NOMO-1 treated with dmso at 0.1 percent for 144 hours (cell line): ENCODE measurements around the gene ULK3.
"Not testable (repeated sequence)": the region's sequence is repeated elsewhere in the genome, so short reads cannot be mapped to it uniquely, and the experiment has no call there.

Experiments
- DNase-seq: peaks from one replicate; lab custom pipeline; 2025; ENCODE audit not compliant: unreplicated experiment; lab: John Stamatoyannopoulos, UW

The ULK3 gene

GRCh38 chr15:74842581-74843444 lies at the start of gene ULK3:
TSS of gene ULK3 (minus strand) at chr15:74843156. CDS start at chr15:74843105, 51 bp downstream.
- peak; percentile 88 for DNase-seq

DNA sequence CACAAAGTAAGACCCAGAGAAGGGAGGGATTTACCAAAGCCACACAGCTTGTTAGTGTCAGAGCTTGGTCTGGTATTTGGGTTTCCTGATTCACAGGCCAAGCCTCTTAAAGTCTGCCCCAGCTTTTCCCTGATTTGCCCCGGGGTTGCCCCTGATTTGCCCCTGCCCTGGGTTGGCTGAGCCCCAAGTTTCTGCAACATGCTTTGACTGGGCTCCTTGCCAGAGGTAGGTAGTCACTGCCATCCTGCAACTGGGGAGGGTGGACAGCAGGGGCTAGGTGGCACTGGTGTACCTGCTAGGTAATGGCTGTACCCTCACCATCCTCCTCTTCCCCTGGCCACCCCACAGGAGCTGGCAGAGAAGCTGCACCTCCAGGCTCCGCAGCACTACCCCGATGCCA lies 49.4 kb upstream of the ULK3 start:
- DNase-seq, result no peak

- no peak for DNase-seq
Measured at GRCh38 chr15:74891469-74891868, 48.5 kb upstream of the ULK3 start.

DNA sequence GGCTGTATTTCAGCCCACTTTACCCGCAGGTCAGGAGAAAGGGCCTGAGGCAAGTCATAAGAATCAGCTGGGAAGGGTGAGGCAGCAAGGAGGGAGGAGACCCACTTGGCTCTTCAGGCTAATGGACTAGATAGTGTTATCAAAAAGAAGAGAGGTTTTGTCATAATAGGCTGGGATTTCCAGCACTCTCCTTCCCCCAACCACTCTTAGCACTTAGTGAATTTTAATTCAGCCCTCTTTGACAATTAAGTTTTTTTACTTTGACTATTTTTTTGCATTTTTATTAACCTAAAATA lies 47.7 kb upstream of the ULK3 start:
- no peak for DNase-seq

DNA sequence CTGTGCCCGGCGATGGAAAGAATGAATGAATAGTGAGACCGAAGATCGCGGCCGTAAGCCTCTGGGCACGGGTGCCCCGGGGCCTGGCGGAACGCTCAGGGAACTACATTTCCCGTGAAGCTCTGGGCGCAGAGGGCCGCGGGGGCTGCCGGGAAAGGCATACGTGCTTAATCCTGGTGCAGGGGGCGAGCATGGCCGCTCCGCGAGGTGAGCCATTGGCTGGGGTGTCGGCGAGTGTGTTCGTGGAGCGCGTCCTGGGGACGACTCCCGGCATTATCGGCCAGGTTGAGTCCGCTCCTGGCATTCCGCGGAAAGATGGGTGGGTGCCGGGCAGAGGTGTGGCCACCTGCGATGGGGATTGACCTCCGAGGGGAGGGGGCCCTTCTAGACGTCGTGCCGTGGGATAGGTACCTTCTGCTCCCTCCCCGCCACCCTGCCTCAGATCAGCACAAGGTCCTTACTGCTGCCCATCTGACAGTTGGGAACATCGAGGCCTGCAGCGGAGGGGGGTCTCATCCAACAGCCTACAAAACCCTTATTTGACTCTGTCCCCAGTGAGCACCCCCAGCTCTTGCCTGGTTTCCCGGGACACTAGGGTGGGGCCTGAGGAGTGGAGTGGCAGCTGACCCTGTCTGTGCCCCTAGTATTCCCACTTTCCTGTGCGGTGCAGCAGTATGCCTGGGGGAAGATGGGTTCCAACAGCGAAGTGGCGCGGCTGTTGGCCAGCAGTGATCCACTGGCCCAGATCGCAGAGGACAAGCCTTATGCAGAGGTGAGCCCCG lies 47.1 kb upstream of the ULK3 start, which contains the start of gene MPI:
TSS of gene MPI (plus strand) at position 160 of the 782 bp plus-strand sequence. CDS start at position 192, 32 bp downstream.
- peak; percentile 77 for DNase-seq

DNA sequence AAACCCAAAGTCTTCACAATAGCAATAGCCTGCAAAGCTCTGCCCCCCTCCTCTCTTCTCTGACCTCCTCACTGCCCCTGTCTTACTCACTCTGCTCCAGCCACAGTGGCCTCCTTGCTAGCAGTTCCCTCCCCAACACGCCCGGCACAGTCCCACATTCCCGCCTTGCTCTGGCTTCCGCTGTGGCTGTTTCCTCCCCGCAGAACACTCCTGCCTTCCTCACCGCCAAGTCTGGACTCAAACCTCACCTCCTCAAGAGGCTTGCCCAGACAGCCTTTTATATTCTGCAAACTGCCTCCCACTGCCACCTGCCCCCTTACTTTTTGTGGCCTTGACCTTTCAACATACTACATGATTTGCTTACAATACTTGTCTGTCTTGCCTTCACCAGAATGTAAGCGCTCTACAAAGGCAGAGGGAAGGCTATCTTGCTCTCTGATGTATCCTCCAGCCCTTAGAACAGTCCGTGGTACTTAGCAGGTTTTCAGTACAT lies 46.5 kb upstream of the ULK3 start:
- DNase-seq, result no peak

GRCh38 chr15:74888716-74889115 lies 45.8 kb upstream of the ULK3 start:
- no peak for DNase-seq

DNA sequence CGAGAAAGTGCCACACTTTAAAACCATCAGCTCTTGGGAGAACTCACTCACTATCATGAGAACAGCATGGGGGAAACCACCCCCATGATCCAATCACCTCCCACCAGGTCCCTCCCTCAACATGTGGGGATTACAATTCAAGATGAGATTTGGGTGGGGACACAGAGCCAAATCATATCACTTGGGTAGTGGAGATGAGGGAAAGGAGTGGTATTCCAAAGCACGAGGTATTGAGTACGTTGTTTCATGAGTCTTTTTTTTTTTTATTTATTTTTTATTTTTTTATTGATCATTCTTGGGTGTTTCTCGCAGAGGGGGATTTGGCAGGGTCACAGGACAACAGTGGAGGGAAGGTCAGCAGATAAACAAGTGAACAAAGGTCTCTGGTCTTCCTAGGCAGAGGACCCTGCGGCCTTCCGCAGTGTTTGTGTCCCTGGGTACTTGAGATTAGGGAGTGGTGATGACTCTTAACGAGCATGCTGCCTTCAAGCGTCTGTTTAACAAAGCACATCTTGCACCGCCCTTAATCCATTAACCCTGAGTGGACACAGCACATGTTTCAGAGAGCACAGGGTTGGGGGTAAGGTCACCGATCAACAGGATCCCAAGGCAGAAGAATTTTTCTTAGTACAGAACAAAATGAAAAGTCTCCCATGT lies 44.7 kb upstream of the ULK3 start:
- DNase-seq, result not testable (repeated sequence)

DNA sequence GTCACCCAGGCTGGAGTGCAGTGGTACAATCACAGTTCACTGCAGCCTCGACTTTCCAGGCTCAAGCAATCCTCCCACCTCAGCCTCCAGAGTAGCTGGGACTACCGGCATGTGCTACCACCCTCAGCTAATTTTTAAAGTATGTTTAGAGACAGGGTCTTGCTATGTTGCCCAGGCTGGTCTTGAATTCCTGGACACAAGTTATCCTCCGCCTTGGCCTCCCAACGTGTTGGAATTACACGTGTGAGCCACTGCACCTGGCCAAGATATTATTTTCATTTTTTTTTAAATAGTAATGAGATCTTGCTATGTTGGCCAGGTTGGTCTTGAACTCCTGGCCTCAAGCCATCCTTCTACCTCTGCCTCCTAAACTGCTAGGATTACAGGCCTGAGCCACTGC lies 42.5 kb upstream of the ULK3 start:
- no peak for DNase-seq

DNA sequence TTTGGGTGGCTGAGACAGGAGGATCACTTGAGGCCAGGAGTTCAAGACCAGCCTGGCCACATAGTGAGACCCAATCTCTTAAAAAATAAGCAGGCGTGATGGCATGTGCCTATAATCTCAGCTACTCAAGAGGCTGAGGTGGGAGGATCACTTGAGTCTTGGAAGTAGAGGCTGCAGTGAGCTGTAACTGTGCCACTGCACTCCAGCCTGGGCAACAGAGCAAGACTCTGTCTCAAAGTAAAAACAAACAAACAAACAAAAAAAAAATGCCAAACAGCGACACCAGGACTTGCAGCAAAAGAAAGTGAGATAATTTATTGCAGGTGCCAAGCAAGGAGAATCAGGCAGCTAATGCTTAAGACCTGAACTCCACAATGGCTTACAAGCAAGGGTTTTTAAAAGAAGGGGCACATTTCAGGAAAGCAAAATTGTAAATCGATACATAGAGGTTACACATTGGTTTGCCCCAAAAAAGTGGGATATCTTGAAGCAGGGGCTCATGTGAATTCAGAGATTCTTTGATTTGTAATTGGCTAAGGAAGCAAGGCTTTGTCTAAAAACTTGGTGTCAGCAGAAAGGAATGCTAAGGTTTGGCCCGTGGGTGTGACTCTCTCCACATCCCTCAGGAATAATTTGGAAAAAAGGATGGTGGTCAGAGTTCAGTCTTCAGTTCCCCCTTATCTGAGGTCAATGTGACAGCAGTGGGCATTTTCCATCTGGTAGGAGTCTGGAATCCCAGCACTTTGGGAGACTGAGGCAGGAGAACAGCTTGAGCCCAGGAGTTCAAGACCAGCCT lies 41.7 kb upstream of the ULK3 start:
- DNase-seq, result no peak

DNA sequence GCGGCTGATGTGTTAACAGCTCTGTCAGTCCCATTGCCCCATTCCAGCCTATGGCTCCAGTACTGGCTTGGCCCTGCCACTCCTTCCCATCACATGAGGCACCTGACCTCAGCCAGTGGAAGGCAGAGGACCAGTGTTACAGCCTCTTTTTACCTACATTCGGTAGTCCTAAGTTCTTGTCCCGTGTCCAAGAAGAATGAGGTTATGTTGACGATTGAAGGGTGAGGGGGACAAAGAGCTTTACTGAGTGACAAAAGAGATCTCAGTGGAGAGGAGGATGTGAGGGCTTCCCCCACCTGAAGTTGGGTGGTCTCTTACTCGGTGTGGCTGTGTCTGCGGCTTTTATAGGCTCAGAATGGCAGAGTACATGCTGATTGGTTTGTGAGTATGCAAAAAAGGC lies 39.6 kb upstream of the ULK3 start:
- no peak for DNase-seq

- no peak for DNase-seq
Measured at GRCh38 chr15:74878273-74878672, 35.3 kb upstream of the ULK3 start.

DNA sequence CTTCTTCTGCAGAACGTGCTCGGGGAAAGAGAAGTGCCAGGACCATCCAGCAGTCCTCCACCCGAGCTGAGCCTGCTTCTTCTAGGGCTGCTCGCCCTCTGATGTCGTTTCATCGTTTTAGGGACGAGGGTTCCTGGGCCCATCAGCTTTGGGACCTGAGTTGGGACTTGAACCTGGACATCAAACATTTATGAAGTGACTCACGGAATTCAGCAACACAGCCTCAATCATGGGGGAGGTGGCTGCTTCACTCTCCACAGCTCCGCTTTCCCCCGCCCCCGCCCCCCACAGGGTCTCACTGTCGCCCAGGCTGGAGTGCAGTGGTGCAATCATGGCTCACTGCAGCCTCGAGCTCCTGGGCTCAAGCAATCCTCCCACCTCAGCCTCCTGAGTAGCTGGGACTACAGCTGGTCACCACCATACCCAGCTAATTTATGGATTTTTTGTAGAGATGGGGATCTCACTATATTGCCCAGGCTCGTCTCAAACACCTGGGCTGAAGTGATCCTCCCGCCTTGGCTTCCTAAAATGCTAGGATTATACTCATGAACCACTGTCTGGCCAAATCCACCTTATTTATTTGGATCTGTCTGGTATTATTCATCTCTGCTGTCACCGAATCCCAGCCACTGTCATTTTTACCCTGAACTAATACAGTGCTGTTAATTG lies 30.9 kb upstream of the ULK3 start:
- DNase-seq, result no peak

DNA sequence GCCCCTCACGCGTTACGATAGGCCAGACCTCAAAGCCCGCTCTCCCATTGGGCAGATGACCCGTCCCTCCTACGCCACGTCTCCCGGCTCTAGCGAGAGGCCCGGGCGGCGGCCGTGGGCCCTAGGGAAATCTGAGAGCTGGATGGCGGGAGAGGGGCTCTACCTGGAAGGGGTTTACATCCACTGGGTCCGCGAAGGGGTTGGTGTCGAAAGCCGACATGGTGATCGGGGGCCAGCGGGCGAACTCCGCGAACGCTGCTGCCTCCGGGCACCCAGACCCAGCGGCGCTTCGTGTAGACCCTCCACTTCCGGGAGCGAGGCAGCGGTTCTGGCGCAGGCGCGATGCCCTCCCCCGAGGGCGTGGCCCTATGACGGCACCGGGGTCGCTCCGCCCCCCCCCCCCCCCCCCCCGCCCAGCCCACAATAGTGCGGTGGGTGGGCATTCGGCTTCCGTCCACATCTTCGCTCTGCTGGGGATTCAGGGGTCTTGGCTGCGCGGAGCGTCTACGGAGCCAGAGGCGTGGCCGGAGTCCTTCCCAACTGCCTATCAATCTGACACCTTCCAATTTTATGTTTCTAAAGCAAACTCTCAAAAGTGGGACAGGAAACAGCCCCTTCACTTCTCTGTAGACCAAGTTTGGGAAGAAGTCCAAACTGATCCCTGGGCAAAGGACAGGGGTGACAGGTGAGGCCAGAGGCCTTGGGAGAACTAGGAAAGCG lies 30.2 kb upstream of the ULK3 start, which contains the start of gene SCAMP2:
TSS of gene SCAMP2 (minus strand) at position 330 of the 720 bp plus-strand sequence. CDS start at position 220, 110 bp downstream.
- DNase-seq, result peak; percentile 93

DNA sequence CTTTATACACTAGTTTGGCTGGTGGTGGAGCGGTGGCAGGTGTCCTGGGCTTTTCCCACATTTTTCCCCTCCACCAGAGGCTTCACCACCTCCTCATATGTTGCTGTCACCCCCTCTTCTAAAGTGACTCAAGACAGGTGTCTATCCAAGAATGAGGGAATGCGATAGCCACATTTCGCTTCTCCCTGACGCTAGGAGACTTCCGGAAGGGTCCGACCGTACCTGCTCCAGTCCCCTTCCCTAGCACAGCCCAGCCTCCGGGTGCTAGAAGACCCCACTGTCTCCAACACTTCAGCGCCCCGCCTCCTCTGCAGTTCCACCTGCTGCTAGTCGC lies 29.7 kb upstream of the ULK3 start:
- DNase-seq, result no peak

DNA sequence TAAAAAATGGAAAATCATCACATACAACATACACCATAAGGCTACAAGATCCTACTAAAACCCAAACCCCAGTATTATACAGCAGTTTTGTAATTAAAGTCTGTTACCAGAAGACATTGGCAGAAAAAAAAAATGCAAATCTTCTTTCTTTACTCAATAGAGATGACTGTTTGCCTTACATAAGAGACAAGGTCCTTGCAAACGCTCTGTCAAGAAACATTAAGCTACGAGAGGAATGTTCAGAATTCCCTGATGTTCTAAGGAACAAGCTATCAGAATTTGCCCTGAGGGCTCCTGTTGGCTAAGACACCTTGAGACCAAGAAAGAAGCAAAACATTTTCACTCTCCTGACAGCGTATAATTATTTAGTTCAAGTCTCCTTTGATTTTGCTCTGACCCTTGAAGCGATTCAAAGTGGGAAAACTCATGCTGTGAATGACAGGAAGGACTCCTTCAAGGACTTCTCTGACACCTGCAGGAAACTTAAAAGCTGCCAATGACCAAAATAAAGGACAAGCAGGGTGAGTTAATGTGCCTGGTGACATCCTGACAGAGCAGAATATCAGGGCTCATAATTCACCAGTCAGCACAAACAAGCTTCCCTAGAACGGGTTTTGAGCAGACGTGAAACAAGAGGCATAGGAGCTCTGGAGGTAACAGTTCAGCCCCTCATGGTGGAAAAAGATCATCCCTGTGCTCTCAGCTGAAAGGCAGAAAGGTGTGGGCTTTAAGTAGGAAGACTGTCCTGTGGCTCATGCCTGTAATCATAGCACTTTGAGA lies 27.7 kb upstream of the ULK3 start:
- DNase-seq, result no peak

- DNase-seq, result peak; percentile 86
Measured at GRCh38 chr15:74869726-74870407, 26.9 kb upstream of the ULK3 start.

GRCh38 chr15:74869372-74869725 lies 26.4 kb upstream of the ULK3 start:
- DNase-seq, result no peak
